ENCODE results near the gene NDFIP1.

- TF ChIP-seq CTCF (IDR thresholded peaks at IDR 0.05), result no peak
- TF ChIP-seq POLR2AphosphoS5 (IDR thresholded peaks at IDR 0.05), result no peak
- TF ChIP-seq POLR2A (IDR thresholded peaks at IDR 0.05), result no peak
Observed at GRCh38 chr5:142178651-142179050, 70.1 kb downstream of the NDFIP1 start.
